Suppressor macrophage treated with lipopolysaccharide for 4 hours (primary cell): ENCODE results near the gene PSMC5.
A peak's percentile ranks its signal among the peaks of the same experiment; 100 is the strongest.
"Not testable (repeated sequence)": the region's sequence is repeated elsewhere in the genome, so short reads cannot be mapped to it uniquely, and the experiment has no call there.

ENCODE experiments used
- DNase-seq: peaks from one replicate; pipeline ENCODE4 v3.0.0-alpha.2; 2020

The PSMC5 gene

GRCh38 chr17:63827002-63827800 lies at the start of gene PSMC5, which contains the start of gene FTSJ3:
TSS of gene PSMC5 (plus strand) at chr17:63827431. CDS start at chr17:63827491, 60 bp downstream.
TSS of gene FTSJ3 (minus strand) at chr17:63827663. CDS start at chr17:63826902, 761 bp downstream.
- DNase-seq, result peak; percentile 97

- DNase-seq, result no peak
These were observed 46.7 kb upstream of the PSMC5 start for GRCh38 chr17:63780507-63780906.

DNA sequence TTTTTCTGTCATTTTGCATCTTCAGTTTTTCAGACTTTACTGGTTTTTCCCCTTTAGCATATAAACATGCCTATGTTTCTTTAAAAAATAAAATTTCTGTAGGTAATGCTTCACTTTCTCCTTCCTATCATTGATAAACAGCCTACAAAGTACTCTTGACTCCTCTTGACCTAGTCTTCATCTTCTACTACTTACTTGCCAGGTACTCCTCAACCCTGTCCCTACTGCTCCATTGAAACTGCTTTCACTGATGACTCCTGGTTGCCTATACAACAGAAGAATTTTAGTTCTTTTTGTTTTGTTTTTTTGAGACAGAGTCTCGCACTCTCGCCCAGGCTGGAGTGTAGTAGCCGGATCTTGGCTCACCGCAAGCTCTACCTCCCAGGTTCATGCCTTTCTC lies 46.3 kb upstream of the PSMC5 start:
- DNase-seq, result no peak

GRCh38 chr17:63783522-63783921 lies 43.7 kb upstream of the PSMC5 start:
- no peak for DNase-seq

GRCh38 chr17:63785556-63785955 lies 41.7 kb upstream of the PSMC5 start:
- DNase-seq, result no peak

GRCh38 chr17:63786117-63786516 lies 41.1 kb upstream of the PSMC5 start:
- DNase-seq, result no peak

DNA sequence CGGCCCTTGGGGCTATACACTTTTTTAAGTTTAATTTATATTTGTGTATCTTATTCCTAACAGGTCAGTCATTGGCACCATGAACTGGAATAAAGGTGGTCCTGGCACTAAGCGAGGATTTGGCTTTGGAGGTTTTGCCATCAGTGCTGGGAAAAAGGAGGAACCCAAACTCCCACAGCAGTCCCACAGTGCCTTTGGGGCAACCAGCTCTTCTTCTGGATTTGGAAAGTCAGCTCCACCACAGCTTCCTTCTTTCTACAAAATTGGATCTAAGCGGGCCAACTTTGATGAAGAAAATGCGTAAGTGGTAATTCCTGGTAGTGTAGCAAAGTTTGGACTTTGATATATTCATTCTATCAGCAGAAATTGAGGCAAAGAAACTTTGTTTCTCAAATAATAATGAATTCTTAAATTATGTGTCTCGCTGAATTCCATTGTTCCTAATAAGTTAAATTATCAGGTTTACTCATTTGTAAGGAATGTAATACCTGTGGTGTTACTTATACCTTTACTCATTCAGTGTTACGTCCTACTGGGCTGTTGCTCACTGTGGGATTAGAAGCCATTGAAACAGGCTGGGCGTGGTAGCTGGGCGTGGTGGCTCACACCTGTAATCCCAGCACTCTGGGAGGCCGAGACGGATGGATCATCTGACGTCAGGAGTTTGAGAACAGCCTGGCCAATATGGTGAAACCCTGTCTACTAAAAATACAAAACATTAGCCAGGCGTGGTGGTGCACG lies 40.1 kb upstream of the PSMC5 start:
- DNase-seq, result peak; percentile 25

DNA sequence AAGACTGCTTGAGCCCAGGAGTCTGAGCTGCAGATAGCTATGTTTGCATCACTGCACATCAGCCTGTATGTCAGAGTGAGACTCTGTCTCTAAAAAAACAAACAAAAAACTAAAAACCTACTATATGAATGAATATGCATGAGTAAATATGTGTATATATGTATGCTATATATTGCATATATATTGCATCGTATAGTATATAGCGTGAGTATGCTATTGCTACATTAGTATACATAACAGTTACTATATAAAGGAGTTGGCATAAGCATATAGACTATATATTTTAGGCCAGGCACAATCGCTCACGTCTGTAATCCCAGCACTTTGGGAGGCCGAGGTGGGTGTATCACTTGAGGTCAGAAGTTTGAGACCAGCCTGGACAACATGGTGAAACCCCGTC lies 37.2 kb upstream of the PSMC5 start:
- no peak for DNase-seq

DNA sequence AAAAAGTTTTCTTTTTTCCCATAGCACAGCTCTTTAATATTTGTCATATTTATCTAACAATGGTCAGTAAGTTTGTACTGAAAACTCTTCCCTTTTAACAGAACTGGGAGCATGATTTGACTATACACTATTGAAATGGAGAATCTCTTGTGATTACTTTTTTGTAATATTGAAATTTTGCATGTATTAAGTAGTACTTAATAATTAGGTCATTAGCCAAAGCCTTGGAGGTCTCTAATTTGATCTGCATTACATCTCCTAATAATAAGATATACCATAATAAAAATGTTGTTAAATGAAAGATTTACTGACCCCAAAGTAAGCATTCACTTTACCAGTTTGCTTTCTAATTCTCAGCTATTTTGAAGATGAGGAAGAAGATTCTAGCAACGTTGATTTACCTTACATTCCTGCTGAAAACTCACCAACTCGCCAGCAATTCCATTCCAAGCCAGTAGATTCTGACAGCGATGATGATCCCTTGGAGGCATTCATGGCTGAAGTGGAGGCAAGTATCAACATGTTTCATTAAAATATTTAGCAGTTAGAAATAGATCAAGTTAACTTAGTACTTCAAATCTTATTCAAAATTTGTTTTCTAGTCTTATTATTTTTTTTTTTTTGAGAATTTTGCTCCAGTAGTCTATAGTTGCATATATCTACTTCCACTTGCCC lies 35.0 kb upstream of the PSMC5 start:
- DNase-seq, result no peak

GRCh38 chr17:63796375-63796774 lies 30.9 kb upstream of the PSMC5 start:
- not testable (repeated sequence) for DNase-seq

- no peak for DNase-seq
These were observed 28.6 kb upstream of the PSMC5 start for GRCh38 chr17:63798572-63799106.

DNA sequence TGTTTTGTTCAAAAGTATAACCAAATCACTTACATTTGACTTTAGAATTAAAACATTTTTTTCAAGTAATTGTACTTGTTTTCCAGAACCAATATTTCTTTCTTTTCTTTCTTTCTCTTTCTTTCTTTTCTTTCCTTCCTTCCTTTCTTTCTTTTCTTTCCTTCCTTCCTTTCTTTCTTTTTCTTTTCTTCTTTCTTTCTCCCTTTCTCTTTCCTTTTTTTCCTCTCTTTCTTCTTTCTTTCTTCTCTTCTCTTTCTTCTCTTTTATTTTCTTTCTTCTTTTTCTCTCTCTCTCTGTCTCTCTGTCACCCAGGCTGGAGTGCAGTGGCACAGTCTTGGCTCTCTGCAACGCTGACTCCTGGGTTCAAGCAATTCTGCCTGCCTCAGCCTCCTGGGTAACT lies 26.4 kb upstream of the PSMC5 start:
- no peak for DNase-seq

DNA sequence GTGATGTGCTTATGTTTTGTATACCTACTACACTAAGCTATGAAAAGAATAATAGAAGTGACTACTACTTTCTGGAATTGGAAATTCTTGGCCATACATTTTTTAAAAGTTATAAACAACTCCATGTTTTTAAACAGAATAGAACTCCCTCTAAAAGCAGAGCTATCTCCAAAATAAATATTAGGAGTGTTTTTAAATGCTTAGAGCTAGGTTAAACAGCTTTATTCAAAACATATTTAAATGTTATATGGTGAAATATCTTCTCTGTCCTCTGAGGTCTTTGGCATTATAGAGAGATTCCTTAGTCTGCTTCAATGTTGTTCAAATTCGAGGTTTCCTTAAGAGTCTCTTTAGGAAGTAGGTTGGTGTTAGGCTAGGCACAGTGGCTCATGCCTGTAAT lies 22.9 kb upstream of the PSMC5 start:
- DNase-seq, result no peak

DNA sequence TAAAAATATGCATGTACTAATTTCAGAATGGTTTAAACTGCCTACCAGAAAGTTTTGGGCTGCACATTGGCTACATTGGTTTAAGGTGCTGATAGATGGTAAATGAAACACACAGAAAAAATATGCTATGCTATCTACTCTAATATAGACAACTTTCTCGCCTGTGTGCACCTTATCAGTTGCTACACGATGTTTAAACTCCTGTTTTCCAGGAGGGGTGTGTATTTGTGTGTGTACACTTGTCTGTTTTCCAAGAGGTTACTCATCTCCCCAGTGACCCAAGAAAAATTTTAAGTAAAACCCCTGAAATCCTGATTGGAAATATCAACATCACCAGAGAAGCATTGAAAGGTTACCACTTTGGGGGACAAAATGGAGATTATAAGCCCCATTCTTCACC lies 21.6 kb upstream of the PSMC5 start:
- DNase-seq, result no peak

DNA sequence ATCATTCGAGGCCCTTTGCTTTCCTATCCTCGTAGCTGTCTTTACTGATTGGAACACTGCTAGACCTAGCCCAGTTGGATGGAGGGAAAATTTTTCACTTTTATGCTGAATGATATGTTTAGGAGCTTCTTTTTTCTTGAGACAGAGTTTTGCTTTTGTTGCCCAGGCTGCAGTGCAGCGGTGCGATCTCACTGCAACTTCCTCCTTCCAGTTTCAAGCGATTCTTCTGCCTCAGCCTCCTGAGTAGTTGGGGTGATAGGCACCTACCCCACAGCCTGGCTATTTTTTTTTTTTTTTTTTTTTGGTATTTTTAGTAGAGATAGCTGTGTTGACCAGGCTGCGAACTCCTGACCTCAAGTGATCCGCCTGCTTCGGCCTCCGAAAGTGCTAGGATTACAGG lies 17.3 kb upstream of the PSMC5 start:
- DNase-seq, result no peak

- no peak for DNase-seq
These were observed 11.1 kb upstream of the PSMC5 start for GRCh38 chr17:63816123-63816522.

GRCh38 chr17:63816669-63817068 lies 10.6 kb upstream of the PSMC5 start:
- DNase-seq, result no peak

GRCh38 chr17:63817736-63818385 lies 9.4 kb upstream of the PSMC5 start:
- DNase-seq, result no peak

GRCh38 chr17:63819131-63819530 lies 8.1 kb upstream of the PSMC5 start:
- no peak for DNase-seq

- DNase-seq, result no peak
These were observed 7.4 kb upstream of the PSMC5 start for GRCh38 chr17:63819585-63820537.

GRCh38 chr17:63820963-63821561 lies 6.2 kb upstream of the PSMC5 start:
- no peak for DNase-seq
